H9 (cell line): Measurements from ENCODE around the gene TIMM23. TPM values are rescaled to one million over a fixed set of nuclear protein-coding genes. Genes with fewer than 3 reads are reported as not detected.
"Not testable (repeated sequence)": the region's sequence is repeated elsewhere in the genome, so short reads cannot be mapped to it uniquely, and the experiment has no call there.

Experiments used
- DNase-seq: peaks from one replicate; pipeline ENCODE4 v3.0.0-alpha.2; 2017
- H2AFZ ChIP-seq: one replicate; pipeline ENCODE4 v1.6.1; 2013; ENCODE audit warnings: mild to moderate bottlenecking, low read length, control low read depth, moderate library complexity
- H2AK5ac ChIP-seq: 2 replicates; pipeline ENCODE4 v1.6.1; 2013; ENCODE audit warnings: low read length, control low read depth, mixed read lengths; ENCODE audit not compliant: insufficient read length
- H2BK120ac ChIP-seq: one replicate; pipeline ENCODE4 v1.6.1; 2013; ENCODE audit warnings: low read depth, mild to moderate bottlenecking, low read length, control low read depth, inconsistent platforms; ENCODE audit not compliant: poor library complexity, severe bottlenecking
- H2BK12ac ChIP-seq: 2 replicates; pipeline ENCODE4 v1.6.1; 2013; ENCODE audit warnings: low read length, control low read depth, mixed read lengths, low read depth; ENCODE audit not compliant: insufficient read length
- H2BK15ac ChIP-seq: 2 replicates; pipeline ENCODE4 v1.6.1; 2013; ENCODE audit warnings: low read depth, low read length, control low read depth
- H2BK20ac ChIP-seq: one replicate; pipeline ENCODE4 v1.6.1; 2013; ENCODE audit warnings: low read depth, mild to moderate bottlenecking, low read length, control low read depth, inconsistent platforms; ENCODE audit not compliant: poor library complexity, severe bottlenecking
- H2BK5ac ChIP-seq: 2 replicates; pipeline ENCODE4 v1.6.1; 2013; ENCODE audit warnings: low read length, control low read depth, mixed read lengths; ENCODE audit not compliant: insufficient read length
- H3K14ac ChIP-seq: 2 replicates; pipeline ENCODE4 v1.6.1; 2013; ENCODE audit warnings: low read length, control low read depth; ENCODE audit not compliant: insufficient read depth
- H3K18ac ChIP-seq: 2 replicates; pipeline ENCODE4 v1.6.1; 2013; ENCODE audit warnings: low read depth, mild to moderate bottlenecking, mixed read lengths, low read length, control low read depth; ENCODE audit not compliant: insufficient read length
- H3K23ac ChIP-seq: 2 replicates; pipeline ENCODE4 v1.6.1; 2013; ENCODE audit warnings: low read length, control low read depth, mixed read lengths, low read depth; ENCODE audit not compliant: insufficient read length
- H3K23me2 ChIP-seq: 2 replicates; pipeline ENCODE4 v1.6.1; 2013; ENCODE audit warnings: low read depth, mild to moderate bottlenecking, mixed read lengths, low read length, control low read depth; ENCODE audit not compliant: insufficient read length, poor library complexity, severe bottlenecking
- H3K27ac ChIP-seq: 2 replicates; pipeline ENCODE4 v1.5.1; 2013; ENCODE audit warnings: low read length, control low read depth, mixed read lengths, low read depth; ENCODE audit not compliant: insufficient read length
- H3K27me3 ChIP-seq: 2 replicates; pipeline ENCODE4 v1.6.1; 2013; ENCODE audit warnings: low read length, control low read depth, inconsistent platforms; ENCODE audit not compliant: insufficient read depth
- H3K4ac ChIP-seq: 2 replicates; pipeline ENCODE4 v1.6.1; 2013; ENCODE audit warnings: low read depth, mild to moderate bottlenecking, control low read depth, inconsistent platforms, low read length, moderate library complexity
- H3K4me1 ChIP-seq: 2 replicates; pipeline ENCODE4 v1.6.1; 2013; ENCODE audit warnings: low read length, control low read depth, inconsistent platforms; ENCODE audit not compliant: insufficient read depth
- H3K4me2 ChIP-seq: 2 replicates; pipeline ENCODE4 v1.6.1; 2013; ENCODE audit warnings: low read length, control low read depth, mixed read lengths; ENCODE audit not compliant: insufficient read length, insufficient read depth
- H3K56ac ChIP-seq: 2 replicates; pipeline ENCODE4 v1.6.1; 2013; ENCODE audit warnings: low read depth, mild to moderate bottlenecking, mixed read lengths, low read length, control low read depth; ENCODE audit not compliant: insufficient read length
- H3K79me1 ChIP-seq: 2 replicates; pipeline ENCODE4 v1.6.1; 2013; ENCODE audit warnings: low read depth, mild to moderate bottlenecking, moderate library complexity, low read length, control low read depth, inconsistent platforms; ENCODE audit not compliant: insufficient read depth, poor library complexity, severe bottlenecking
- H3K79me2 ChIP-seq: 2 replicates; pipeline ENCODE4 v1.6.1; 2013; ENCODE audit warnings: low read length, control low read depth, inconsistent platforms; ENCODE audit not compliant: insufficient read depth
- H3K9ac ChIP-seq: 2 replicates; pipeline ENCODE4 v1.6.1; 2013; ENCODE audit warnings: low read length, control low read depth, mixed read lengths; ENCODE audit not compliant: insufficient read length; ENCODE audit errors: extremely low read depth
- H3K9me3 ChIP-seq: one replicate; pipeline ENCODE4 v1.6.1; 2013; ENCODE audit warnings: low read depth, low read length, inconsistent platforms; ENCODE audit not compliant: control insufficient read depth
- H3T11ph ChIP-seq: one replicate; pipeline ENCODE4 v1.6.1; 2013; ENCODE audit warnings: mild to moderate bottlenecking, low read length, control low read depth, inconsistent platforms
- H4K20me1 ChIP-seq: one replicate; pipeline ENCODE4 v1.6.1; 2013; ENCODE audit not compliant: control insufficient read depth, insufficient read length, insufficient read depth
- H4K5ac ChIP-seq: 2 replicates; pipeline ENCODE4 v1.6.1; 2013; ENCODE audit warnings: low read depth, mild to moderate bottlenecking, mixed read lengths, low read length, control low read depth; ENCODE audit not compliant: insufficient read length
- H4K8ac ChIP-seq: replicated peaks from 2 replicates; pipeline ENCODE4 v1.6.1; 2013; ENCODE audit warnings: low read length, control low read depth, mixed read lengths, low read depth; ENCODE audit not compliant: insufficient read length
- H4K91ac ChIP-seq: 2 replicates; pipeline ENCODE4 v1.6.1; 2013; ENCODE audit warnings: low read depth, mild to moderate bottlenecking, moderate library complexity, mixed read lengths, low read length, control low read depth; ENCODE audit not compliant: insufficient read length
- H3K27ac Mint-ChIP-seq, 3 experiments: 2 replicates in 2 of 3; 3 replicates in 1 of 3; pipeline ENCODE4 v1.8.0; 2020 to 2021; ENCODE audit warnings: mixed read lengths in 3 of 3, mild to moderate bottlenecking in 1 of 3, moderate library complexity in 1 of 3
- H3K27me3 Mint-ChIP-seq: 2 replicates; pipeline ENCODE4 v1.8.0; 2021; ENCODE audit warnings: low read depth, mild to moderate bottlenecking, moderate library complexity, mixed read lengths
- H3K36me3 Mint-ChIP-seq, 3 experiments: 2 replicates in 2 of 3; 3 replicates in 1 of 3; pipeline ENCODE4 v1.8.0; 2020 to 2021; ENCODE audit warnings: low read depth in 3 of 3, mixed read lengths in 3 of 3; ENCODE audit not compliant: insufficient read depth in 1 of 3
- H3K4me1 Mint-ChIP-seq, 2 experiments: 2 replicates each; pipeline ENCODE4 v1.8.0; 2020; ENCODE audit warnings: mixed read lengths in 2 of 2
- H3K4me3 Mint-ChIP-seq, 2 experiments: 2 replicates in 1 of 2; 3 replicates in 1 of 2; pipeline ENCODE4 v1.8.0; 2020 to 2021; ENCODE audit warnings: mild to moderate bottlenecking in 2 of 2, mixed read lengths in 2 of 2, moderate library complexity in 1 of 2
- H3K9me3 Mint-ChIP-seq, 2 experiments: 2 replicates in 1 of 2; 3 replicates in 1 of 2; pipeline ENCODE4 v1.8.0; 2020; ENCODE audit warnings: mild to moderate bottlenecking in 2 of 2, mixed read lengths in 2 of 2, moderate library complexity in 1 of 2
- CTCF ChIP-seq: fragments of 200-600 bp; sonication (generic); conservative IDR thresholded peaks from 3 replicates; pipeline ENCODE4 v1.8.0; 2021; ENCODE audit warnings: antibody characterized with exemption, mild to moderate bottlenecking
- WGBS: extraction: QIAGEN DNeasy Blood & Tissue Kit; methylation state at CpG from one replicate; pipeline ENCODE4 v1.1.7; 2013; ENCODE audit warnings: missing lambda C conversion rate, low lambda C conversion rate, mixed read lengths; ENCODE audit not compliant: insufficient read length; ENCODE audit errors: extremely low coverage; 5-methylcytosine and 5-hydroxymethylcytosine counted together
- total RNA-seq: library from RNA; stranded (reverse); gene quantifications from 2 replicates; pipeline ENCODE4 v1.2.1, GENCODE V29; 2021

The TIMM23 gene
- total RNA-seq, 1 experiment from 2014 or later, result 105 TPM

- WGBS, result no CpG with 5 or more reads among the region's 25 CpGs
- Mint-ChIP-seq H3K4me1 (peaks cover 13 to 22% of the 10 kb centered on the region in 2 experiments), H3K27ac (peak overlapping the region; percentile 93 to 100 (median 98); a peak in 6 of 7 replicates), H3K4me3 (peak overlapping the region; percentile 99), H3K36me3 (peaks cover 7 to 22% (median 19%) of the 10 kb centered on the region in 3 experiments; a peak in 5 of 7 replicates)
- not testable (repeated sequence) for H3K79me1 ChIP-seq, H2BK120ac ChIP-seq, H2AFZ ChIP-seq, H3K4ac ChIP-seq, H3K27ac ChIP-seq, H2BK12ac ChIP-seq, H2BK5ac ChIP-seq, H3K27me3 Mint-ChIP-seq, H3K4me1 ChIP-seq, H2AK5ac ChIP-seq, H3K56ac ChIP-seq, DNase-seq, H3T11ph ChIP-seq, H2BK20ac ChIP-seq, H4K91ac ChIP-seq, H3K27me3 ChIP-seq, H3K9me3 Mint-ChIP-seq, H3K14ac ChIP-seq, H3K23me2 ChIP-seq, H2BK15ac ChIP-seq, H3K9me3 ChIP-seq, H3K23ac ChIP-seq, H4K5ac ChIP-seq, H4K20me1 ChIP-seq, H4K8ac ChIP-seq
- TF ChIP-seq CTCF, result peak; percentile 25; the same call in 1 of the 3 replicates
- Histone ChIP-seq H3K18ac (peak overlapping the region; percentile 11), H3K4me2 (peak overlapping the region; percentile 67), H3K79me2 (peaks cover 23% of the 10 kb centered on the region; the same call in 1 of the 2 replicates), H3K9ac (peak overlapping the region; percentile 73)
Observed at GRCh38 chr10:45971742-45972105, 565 bp upstream of the TIMM23 start.

GRCh38 chr10:45972813-45973169 lies 502 bp downstream of the TIMM23 start:
- not testable (repeated sequence) for H3K27me3 Mint-ChIP-seq, H3K27me3 ChIP-seq, H3K18ac ChIP-seq, H2BK15ac ChIP-seq, H2BK20ac ChIP-seq, H3K79me1 ChIP-seq, H3K9me3 ChIP-seq, DNase-seq, H3K9me3 Mint-ChIP-seq, H4K8ac ChIP-seq, H2BK120ac ChIP-seq, H2AK5ac ChIP-seq, H3K23ac ChIP-seq, H3K56ac ChIP-seq, H3K4ac ChIP-seq, H2BK12ac ChIP-seq, H4K5ac ChIP-seq, H3K4me1 ChIP-seq, H3K23me2 ChIP-seq, H2BK5ac ChIP-seq, H3K27ac ChIP-seq, H4K91ac ChIP-seq, H2AFZ ChIP-seq, H4K20me1 ChIP-seq, H3T11ph ChIP-seq
- Histone ChIP-seq H3K14ac (peak overlapping the region; percentile 68; the same call in 1 of the 2 replicates), H3K4me2 (peak overlapping the region; percentile 57), H3K9ac (peak overlapping the region; percentile 91), H3K79me2 (peaks cover 23% of the 10 kb centered on the region; the same call in 1 of the 2 replicates)
- WGBS, result no CpG with 5 or more reads among the region's 10 CpGs
- Mint-ChIP-seq H3K4me3 (peak overlapping the region; percentile 99), H3K4me1 (peaks cover 13 to 22% of the 10 kb centered on the region in 2 experiments), H3K27ac (peak overlapping the region; percentile 97 to 100 (median 99)), H3K36me3 (peaks cover 9 to 28% (median 23%) of the 10 kb centered on the region in 3 experiments; a peak in 5 of 7 replicates)
